ENCODE data around the gene FXYD1. TPM values are rescaled to one million over a fixed set of nuclear protein-coding genes. Genes with fewer than 3 reads are reported as not detected.

FXYD1 gene
- polyA plus RNA-seq, 2 of the 4 experiments (the other 2 are of a cell fraction), result not detected

DNA sequence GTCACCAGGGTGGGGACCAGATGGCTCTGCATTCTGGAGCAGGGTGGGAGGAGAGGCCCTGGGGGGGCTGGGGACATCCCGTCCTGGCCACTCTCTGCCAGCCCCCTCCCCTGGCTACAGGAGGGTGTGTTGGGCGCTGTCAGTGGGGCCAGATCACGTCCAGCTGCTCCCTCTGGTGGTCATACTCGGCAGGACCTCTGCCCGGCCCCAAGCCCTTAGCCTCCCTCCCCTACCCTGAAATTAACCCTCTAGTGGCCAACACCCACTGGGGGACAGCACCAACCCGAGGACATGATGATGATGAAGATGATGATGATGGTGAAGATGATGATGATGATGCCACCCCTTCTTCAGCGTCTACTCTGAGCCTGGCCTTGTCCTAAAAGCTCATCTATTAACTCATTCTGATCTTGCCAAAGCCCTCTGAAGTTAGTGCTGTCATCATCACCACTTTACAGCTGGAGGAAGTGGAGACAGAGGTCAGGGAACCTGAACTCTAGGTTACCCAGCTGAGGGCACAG is 3.2 kb upstream of the FXYD1 start (continued):
- TF ChIP-seq, protein P1, sequence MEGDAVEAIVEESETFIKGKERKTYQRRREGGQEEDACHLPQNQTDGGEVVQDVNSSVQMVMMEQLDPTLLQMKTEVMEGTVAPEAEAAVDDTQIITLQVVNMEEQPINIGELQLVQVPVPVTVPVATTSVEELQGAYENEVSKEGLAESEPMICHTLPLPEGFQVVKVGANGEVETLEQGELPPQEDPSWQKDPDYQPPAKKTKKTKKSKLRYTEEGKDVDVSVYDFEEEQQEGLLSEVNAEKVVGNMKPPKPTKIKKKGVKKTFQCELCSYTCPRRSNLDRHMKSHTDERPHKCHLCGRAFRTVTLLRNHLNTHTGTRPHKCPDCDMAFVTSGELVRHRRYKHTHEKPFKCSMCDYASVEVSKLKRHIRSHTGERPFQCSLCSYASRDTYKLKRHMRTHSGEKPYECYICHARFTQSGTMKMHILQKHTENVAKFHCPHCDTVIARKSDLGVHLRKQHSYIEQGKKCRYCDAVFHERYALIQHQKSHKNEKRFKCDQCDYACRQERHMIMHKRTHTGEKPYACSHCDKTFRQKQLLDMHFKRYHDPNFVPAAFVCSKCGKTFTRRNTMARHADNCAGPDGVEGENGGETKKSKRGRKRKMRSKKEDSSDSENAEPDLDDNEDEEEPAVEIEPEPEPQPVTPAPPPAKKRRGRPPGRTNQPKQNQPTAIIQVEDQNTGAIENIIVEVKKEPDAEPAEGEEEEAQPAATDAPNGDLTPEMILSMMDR (IDR thresholded peaks at IDR 0.05), result peak; percentile 95
- 0 out of 2 replicates have a peak, but pooled peaks have one; percentile 28 for TF ChIP-seq MAZ (IDR thresholded peaks at IDR 0.05; ENCODE audit: borderline replicate concordance, low read depth, low read length)

DNA sequence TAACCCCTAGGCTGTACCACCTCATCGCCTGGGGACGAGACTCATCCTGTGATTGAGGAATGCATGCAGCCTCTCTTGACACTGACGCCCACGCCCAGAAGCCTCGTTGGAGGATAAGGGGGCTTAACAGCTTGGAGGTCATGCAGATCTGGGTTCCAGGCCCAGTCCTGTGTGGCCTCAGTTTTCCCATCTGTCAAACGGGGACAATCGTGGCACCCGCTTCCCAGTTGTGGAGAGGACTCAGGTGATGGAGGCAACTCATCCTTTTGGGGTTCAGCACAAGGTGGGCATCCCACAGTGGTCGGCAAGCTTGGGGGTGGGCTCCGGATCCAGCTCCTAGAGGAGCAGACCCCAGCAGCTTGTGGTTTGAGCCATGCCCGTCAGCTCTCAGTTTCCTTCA is 2.4 kb upstream of the FXYD1 start:
- peaks cover 9% of the 10 kb centered on the region for H3K4me1 ChIP-seq
- CTCF ChIA-PET, result interaction anchor here (0.6 to 11.0 kb wide), 60 partner anchors 11 to 497 kb away, joined by 3 to 148 read pairs (median 6); partner anchors contain the start of genes FXYD3, FXYD5, HAMP and ZNF30
- WGBS (ENCODE audit: missing lambda C conversion rate), result 59% methylated on average over 11 of the region's 11 CpGs
- H3K4me2 ChIP-seq, result no peak overlapping the region
- no peak for ATAC-seq
- DNase-seq (ENCODE audit: low read depth in 1 of 2, low spot score in 1 of 2), result no peak
- H3K9me3 ChIP-seq, result no peaks in the 10 kb centered on the region
- POLR2A ChIA-PET, result no interaction called here
- no peak overlapping the region for H3K4me3 ChIP-seq
- no peak for TF ChIP-seq NFE2L2 (conservative IDR thresholded peaks at IDR 0.05; ENCODE audit: low read length)
- no peak for TF ChIP-seq CHD2 (IDR thresholded peaks at IDR 0.05; ENCODE audit: low read length, partially characterized antibody)
- no peak for TF ChIP-seq ATOH8 (CRISPR knock-in tag; IDR thresholded peaks at IDR 0.05; ENCODE audit: low read depth)
- TF ChIP-seq CHD4 (IDR thresholded peaks at IDR 0.05; ENCODE audit: borderline replicate concordance), result no peak
- no peak for TF ChIP-seq POLR2AphosphoS2 (conservative IDR thresholded peaks at IDR 0.05; ENCODE audit: low read length)
- TF ChIP-seq HEYL (CRISPR knock-in tag; IDR thresholded peaks at IDR 0.05), result no peak
- H3K27ac ChIP-seq, result no peak overlapping the region
- no peak for FAIRE-seq

DNA sequence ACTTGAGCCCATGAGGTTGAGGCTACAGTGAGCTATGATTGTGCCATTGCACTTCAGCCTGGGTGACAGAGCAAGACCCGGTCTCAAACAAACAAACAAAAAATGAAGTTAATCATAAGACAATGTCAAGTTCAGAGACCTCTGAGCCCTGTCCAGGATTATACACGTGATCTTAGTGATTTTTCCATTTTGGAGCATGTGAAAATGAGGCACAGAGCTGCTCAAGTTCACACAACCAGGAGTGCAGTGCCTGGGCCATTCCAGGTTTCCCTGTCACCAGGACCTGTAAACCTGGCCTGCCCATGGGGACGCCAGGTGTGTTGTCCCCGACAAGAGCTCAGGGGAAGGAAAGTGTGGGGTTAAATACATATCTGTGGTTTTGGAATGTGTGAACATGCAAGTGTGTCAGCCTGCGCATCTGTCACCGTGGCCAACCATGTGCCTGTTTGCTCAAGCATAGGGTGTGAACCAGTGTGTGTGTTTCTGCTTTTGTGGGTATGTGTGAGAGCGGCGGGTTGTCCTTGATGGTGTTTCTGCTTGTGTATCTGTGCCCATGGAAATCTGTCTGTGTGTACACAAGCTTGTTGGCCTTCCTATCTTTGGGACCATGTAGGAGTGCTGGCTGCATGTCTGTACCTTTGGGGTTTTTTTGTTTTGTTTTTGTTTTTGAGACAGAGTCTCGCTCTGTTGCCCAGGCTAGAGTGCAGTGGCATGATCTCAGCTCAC is 1.5 kb upstream of the FXYD1 start:
- ChIA-PET CTCF (interaction anchor here (0.7 to 11.0 kb wide), 20 partner anchors 10 to 498 kb away, joined by 3 to 148 read pairs (median 23); partner anchors contain the start of genes FXYD3 and FXYD5), POLR2A (interaction anchor here (0.6 kb wide), 1 partner anchor 494 kb away, joined by 3 read pairs; no protein-coding TSS in a partner anchor)
- FAIRE-seq (peak; percentile 56), DNase-seq (ENCODE audit: low read depth in 1 of 2, low spot score in 1 of 2) (no peak), ATAC-seq (no peak)
- Histone ChIP-seq H3K4me2 (no peak overlapping the region), H3K27ac (no peak overlapping the region), H3K9me3 (no peaks in the 10 kb centered on the region), H3K4me3 (no peak overlapping the region), H3K4me1 (peaks cover 17% of the 10 kb centered on the region)
- TF ChIP-seq REST (IDR thresholded peaks at IDR 0.05) (no peak), ZSCAN20 (CRISPR knock-in tag; IDR thresholded peaks at IDR 0.05) (no peak), SMC3 (IDR thresholded peaks at IDR 0.05) (no peak)
- 54% methylated on average over 9 of the region's 9 CpGs for WGBS (ENCODE audit: missing lambda C conversion rate)

Measured in A549 (cell line).